Stimulated activated CD4-positive, alpha-beta T cell treated with anti-CD3 and anti-CD28 coated beads, Interleukin-4, amount 100 ng/mL, for 1 hour (primary cell): ENCODE data around the gene STK26.
A peak's percentile ranks its signal among the peaks of the same experiment; 100 is the strongest.
"Not testable (repeated sequence)": the region's sequence is repeated elsewhere in the genome, so short reads cannot be mapped to it uniquely, and the experiment has no call there.

ENCODE experiments used
- DNase-seq: peaks from one replicate; pipeline ENCODE4 v3.0.0-alpha.2; 2020

Gene STK26

GRCh38 chrX:132040066-132040465 is 17.0 kb downstream of the STK26 start:
- DNase-seq = no peak

DNA sequence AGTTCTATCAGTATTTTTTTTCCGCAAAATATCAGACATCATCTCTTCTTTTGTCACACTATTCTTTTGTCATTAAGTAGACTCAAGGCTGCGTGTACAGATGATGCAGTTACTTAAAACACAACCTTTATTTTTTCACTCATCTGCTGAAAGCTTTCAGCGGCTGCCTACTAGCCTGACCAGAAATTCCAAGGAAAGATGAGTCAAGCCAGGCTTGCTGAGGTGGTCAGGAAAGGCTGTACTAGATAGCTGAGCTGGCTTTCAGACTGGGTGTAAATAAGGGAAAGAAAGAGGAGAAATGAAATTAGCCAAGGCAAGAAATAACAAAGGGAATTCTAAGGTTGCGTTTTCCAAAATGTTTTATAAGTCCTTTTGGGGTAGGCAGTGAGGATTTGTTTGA is 17.9 kb downstream of the STK26 start:
- DNase-seq = no peak

GRCh38 chrX:132043977-132044376 is 20.9 kb downstream of the STK26 start:
- DNase-seq = no peak

DNA sequence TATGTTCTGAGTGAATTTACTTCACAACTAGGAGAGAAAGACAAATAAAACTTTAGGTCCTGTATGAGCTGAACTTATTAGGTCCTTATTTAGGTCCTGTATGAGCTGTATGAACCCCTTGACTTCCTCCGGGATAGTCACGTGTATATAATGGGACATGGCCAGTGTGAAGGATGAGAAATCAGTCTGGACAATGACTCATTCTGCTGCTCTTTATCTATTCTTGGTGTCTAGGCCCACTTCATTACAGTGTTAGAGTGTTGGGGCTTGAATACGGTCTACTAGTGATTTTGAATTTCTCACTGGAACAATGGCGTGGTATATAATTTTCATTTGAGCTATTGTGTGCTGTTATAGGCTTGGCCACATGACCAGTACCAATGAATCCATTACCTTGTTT is 21.9 kb downstream of the STK26 start:
- no peak for DNase-seq

- DNase-seq = no peak
Measured at GRCh38 chrX:132045456-132045855, 22.4 kb downstream of the STK26 start.

- no peak for DNase-seq
Measured at GRCh38 chrX:132046533-132046932, 23.4 kb downstream of the STK26 start.

DNA sequence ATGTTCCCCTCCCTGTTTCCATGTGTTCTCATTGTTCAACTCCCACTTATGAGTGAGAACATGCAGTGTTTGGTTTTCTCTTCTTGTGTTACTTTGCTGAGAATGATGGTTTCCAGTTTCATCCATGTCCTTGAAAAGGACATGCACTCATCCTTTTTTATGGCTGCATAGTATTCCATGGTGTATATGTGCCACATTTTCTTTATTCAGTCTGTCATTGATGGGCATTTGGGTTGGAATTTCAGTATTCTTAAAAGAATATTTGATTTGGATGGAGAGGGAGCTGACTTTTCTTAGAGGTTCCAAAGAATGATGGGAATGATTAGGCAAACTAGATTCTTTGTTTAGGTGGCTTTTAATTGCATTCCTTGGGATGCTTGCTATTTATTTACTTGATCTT is 28.7 kb downstream of the STK26 start:
- DNase-seq = not testable (repeated sequence)

- DNase-seq = no peak
Measured at GRCh38 chrX:132058050-132058449, 34.9 kb downstream of the STK26 start.

DNA sequence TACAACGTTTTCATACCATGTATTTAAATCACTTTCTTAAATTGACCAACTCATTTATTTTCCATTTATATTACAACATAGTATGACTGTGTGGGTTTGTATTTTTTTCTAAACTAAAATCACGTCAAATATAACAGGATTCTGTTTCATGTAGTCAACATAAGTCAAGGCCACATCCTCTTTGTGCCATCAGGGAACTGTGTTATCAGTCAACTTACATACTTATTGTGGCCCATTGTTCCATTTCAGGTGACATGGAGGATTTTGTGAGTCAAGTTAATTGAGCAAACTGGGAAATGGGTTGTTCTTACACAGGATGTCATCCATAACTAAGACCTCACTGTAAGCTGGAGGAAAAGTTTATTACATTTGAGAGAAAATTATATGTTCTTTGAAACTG is 35.9 kb downstream of the STK26 start:
- no peak for DNase-seq

DNA sequence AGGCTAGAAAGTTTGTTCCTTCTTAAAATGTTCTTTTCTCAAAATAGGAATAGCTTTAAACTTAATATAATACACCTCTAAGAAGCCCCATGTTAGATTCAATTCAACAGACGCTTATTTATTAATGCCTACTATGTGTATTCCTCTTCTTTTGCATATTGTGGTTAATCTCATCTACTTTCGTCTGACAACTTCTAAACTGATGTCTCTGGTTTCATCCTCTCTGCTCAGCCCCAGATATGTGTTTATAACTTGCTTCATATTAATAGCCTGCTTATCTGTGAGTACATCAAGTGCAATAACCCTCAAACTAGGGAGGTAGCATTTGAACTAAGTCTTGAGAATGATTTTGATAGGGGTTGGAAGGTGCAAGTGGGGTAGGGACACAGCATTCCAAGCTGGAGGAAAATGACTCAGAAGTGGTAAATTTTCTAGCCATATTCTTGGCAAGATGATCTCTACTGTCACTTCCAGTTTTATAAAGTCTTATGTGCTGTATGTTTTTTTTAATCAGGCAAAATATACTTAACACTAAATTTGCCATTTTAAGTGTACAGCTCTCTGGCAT is 37.0 kb downstream of the STK26 start:
- DNase-seq = no peak

DNA sequence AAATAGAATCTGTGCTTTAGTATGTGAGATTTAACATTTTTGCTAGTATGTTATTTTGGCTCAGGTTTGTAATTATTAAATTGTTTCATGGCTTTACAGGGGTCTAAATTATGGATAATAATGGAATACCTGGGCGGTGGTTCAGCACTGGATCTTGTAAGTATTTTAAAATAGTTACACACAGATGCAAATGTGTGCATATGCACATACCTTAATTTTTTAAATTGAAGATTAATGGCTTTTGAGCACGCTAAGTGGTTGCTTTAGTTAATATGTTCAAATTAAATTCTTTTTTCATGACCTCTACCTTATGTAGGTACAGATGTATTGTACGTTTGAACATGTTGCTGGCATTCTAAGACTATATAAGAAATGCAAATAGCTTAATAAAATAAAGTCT is 40.2 kb downstream of the STK26 start:
- no peak for DNase-seq

DNA sequence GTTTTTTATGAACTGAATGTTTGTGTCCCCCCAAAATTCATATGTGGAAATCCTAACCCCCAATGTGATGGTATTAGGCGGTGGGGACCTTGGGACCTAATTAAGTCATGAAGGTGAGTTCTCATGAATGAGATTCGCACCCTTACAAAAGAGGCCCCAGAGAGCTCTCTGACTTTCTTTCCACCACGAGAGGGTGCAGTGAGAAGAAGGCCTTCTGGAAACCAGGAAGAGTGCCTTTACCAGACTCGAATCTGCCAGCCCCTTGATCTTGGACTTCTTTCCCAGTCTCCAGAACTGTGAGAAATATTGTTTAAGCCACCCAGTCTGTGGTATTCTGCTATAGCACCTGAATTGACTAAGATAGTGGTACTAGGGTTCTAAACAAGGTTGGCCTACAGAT is 40.8 kb downstream of the STK26 start:
- DNase-seq = no peak

- no peak for DNase-seq
Measured at GRCh38 chrX:132068405-132068804, 45.3 kb downstream of the STK26 start.

DNA sequence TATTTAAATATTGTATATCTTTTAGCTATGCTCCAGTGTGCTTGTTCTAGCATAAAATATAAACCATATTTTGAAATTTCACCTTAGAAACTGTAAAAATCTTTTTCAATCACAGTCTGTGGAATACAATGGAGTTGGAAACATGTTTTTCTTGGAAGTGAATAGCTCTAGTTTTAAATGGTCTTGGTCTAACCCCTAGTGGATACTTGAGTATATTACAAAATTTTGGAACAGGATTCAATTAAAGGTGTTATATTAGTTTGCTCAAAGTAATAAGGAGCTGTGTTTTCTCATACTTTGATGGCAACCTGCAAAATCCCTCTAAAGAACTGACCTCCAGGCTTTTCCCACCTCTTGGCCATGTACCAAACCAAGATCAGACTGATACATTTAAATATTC is 48.2 kb downstream of the STK26 start:
- DNase-seq = no peak

DNA sequence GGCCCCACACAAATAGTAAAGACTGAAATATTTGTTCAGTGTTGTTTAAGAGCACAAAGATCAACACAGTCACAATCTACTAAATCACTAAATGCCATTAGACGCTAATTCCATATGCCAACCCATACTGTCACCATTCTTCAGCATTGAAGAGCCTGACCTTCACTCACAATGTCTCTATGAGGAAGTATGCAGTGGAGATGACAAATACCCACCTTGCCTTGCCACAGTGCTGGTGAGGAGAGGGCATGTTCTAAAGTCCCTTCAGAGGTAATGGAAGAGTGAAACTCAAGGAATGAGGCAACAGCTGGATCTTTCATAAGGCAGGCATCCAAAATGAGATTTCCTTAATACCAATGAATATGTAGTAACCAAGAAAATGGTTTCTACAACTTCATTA is 54.3 kb downstream of the STK26 start:
- DNase-seq = no peak

GRCh38 chrX:132077912-132078311 is 54.8 kb downstream of the STK26 start:
- DNase-seq = no peak

- DNase-seq = no peak
Measured at GRCh38 chrX:132085786-132086185, 62.7 kb downstream of the STK26 start.

DNA sequence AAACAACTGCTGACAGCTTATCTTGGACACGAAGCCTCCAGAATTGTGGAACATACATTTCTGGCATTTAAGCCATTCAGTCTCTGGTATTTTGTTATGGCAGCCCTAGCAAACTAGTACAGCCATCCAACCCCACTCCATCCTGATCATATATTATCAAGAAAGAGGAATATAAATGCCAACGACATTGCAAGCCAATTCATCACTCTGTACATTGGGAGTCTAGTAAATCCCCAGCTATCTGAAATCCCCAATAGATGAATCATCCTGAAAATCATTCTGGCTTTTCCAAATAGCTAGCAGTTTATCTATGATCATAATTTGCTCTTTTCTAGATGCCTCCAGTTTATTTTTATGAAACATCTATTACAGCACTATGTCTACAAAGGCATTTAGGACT is 63.6 kb downstream of the STK26 start:
- no peak for DNase-seq

- no peak for DNase-seq
Measured at GRCh38 chrX:132088864-132089263, 65.8 kb downstream of the STK26 start.

GRCh38 chrX:132090403-132091159 is 67.5 kb downstream of the STK26 start:
- DNase-seq = peak; percentile 1

DNA sequence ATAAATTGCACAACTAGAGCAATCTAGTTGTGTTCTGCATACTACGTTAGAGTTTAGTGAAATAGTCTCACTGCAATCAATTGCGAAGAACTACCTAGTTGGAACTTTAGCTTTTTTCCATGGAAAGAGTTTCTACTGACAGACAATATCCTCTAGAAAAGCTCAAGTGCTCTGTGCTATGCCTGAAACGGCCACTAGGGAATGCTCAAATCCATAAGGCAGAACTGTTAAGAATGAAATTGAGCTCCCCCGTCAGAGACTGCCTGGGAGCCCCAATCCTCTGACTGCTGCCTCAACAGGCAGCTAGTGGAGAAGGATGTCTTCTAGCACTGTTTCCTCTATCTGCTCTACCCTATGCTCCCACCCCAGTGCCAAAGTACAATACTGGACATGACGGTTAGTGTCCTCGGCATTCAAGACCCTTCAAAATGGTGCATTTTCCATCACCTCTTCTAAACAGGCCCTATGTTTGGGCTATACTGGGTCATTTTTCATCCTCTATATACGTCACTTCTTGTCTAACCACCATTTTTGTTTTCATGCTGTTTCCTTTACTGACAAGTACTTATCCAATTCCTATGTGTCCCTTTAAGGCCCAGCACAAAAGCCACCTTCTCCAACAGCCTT is 69.5 kb downstream of the STK26 start:
- peak; percentile 34 for DNase-seq

DNA sequence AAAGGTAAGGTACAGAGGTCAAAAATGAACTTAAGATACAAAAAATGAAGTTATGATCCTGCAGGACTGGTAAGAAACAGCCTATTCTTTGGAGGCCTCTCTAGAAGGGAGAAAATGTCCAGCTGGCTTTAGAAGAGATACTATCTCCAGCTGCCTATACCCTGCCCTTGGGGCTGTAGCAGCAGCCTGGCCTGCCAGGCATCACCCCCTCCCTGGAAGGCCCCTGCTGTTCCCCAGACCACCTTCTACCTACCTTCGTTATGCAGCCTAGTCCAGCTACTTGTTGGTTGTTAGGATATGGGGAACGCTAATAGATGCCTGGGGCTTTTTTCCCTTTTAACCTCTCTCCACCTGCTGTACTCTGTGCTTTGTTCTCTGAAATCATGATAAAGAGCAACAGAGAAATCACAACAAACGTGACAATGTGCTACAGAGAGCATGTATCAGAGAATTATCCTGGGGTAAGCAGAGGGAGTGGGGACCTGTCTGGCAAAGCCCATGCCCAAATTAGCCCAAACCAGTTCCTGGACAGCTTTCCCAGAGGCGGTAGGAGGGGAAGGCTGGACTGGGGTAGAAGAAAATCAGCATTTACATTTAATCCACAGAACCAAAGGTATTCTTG is 70.2 kb downstream of the STK26 start:
- DNase-seq = no peak

DNA sequence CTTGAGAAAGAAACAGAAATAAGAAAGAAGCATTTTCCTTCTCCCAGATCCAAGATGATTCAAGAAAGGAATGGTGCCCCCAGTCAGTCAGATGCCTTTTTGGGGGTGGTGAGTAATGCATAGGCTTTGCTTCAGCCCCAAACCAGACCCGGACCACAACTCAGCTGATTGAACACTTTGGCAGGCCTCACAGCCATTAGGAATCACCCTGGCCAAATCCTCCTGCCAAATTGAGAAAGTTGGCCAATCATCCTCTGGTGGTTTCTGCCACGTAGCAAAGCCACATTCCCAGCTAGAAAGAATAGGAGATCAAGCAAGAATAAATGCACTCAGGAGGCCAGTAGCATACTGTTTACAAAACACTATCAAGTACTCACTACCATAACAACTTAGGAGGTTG is 71.1 kb downstream of the STK26 start:
- no peak for DNase-seq

GRCh38 chrX:132098704-132099103 is 75.6 kb downstream of the STK26 start:
- DNase-seq = not testable (repeated sequence)
